CD14-positive monocyte (primary cell): ENCODE measurements around the gene RGS14. TPM values are rescaled to one million over a fixed set of nuclear protein-coding genes. Genes with fewer than 3 reads are reported as not detected.
A peak's percentile ranks its signal among the peaks of the same experiment; 100 is the strongest.

ENCODE experiments used
- DNase-seq, 3 donors: peaks; one replicate each; pipeline ENCODE4 v3.0.0-alpha.2; 2011 to 2022
- H2AFZ ChIP-seq: 2 replicates; pipeline ENCODE4 v1.6.0; 2012; ENCODE audit warnings: mild to moderate bottlenecking, low read depth, low read length, inconsistent platforms; ENCODE audit not compliant: insufficient read depth, poor library complexity, severe bottlenecking
- H3K27ac ChIP-seq, 2 donors: 1 replicate in 1 of 2; 2 replicates in 1 of 2; pipeline ENCODE4 v1.5.1; 2012 to 2013; ENCODE audit warnings: low read length in 2 of 2, control low read depth in 1 of 2, inconsistent platforms in 1 of 2, low read depth in 1 of 2, mild to moderate bottlenecking in 1 of 2
- H3K27me3 ChIP-seq, 2 donors: one replicate each; pipeline versions ENCODE4 v1.6.0 to v1.6.1; 2011 to 2013; ENCODE audit warnings: low read length in 2 of 2; ENCODE audit not compliant: control insufficient read depth in 2 of 2, insufficient read depth in 2 of 2
- H3K36me3 ChIP-seq, 2 donors: replicated peaks in 1 of 2; 1 replicate in 1 of 2; 2 replicates in 1 of 2; pipeline versions ENCODE4 v1.5.1 to v1.6.1; 2012 to 2013; ENCODE audit warnings: low read length in 2 of 2, control low read depth in 1 of 2, inconsistent platforms in 1 of 2, mild to moderate bottlenecking in 1 of 2; ENCODE audit not compliant: insufficient read depth in 2 of 2, control insufficient read depth in 1 of 2
- H3K4me1 ChIP-seq, 2 donors: 1 replicate in 1 of 2; 2 replicates in 1 of 2; pipeline versions ENCODE4 v1.5.1 to v1.6.1; 2012 to 2013; ENCODE audit warnings: low read length in 2 of 2, control low read depth in 1 of 2, inconsistent platforms in 1 of 2, mild to moderate bottlenecking in 1 of 2, moderate library complexity in 1 of 2; ENCODE audit not compliant: insufficient read depth in 2 of 2, control insufficient read depth in 1 of 2
- H3K4me2 ChIP-seq: replicated peaks from 2 replicates; pipeline ENCODE3; 2012; ENCODE audit warnings: low read length, moderate library complexity, mild to moderate bottlenecking; ENCODE audit not compliant: poor library complexity, severe bottlenecking; ENCODE audit errors: extremely low read depth
- H3K4me3 ChIP-seq, 3 experiments: fragments of 200-600 bp in 1 of 3; sonication (generic) in 1 of 3; replicated peaks in 1 of 3; 1 replicate in 2 of 3; 2 replicates in 1 of 3; pipeline ENCODE4 v1.5.1; 2011 to 2013; ENCODE audit warnings: low read length in 3 of 3, mild to moderate bottlenecking in 3 of 3, control low read depth in 2 of 3, low read depth in 2 of 3, inconsistent platforms in 1 of 3, moderate library complexity in 1 of 3
- H3K79me2 ChIP-seq: 2 replicates; pipeline ENCODE4 v1.6.0; 2012; ENCODE audit warnings: mild to moderate bottlenecking, control low read depth, inconsistent platforms, low read length, moderate library complexity; ENCODE audit not compliant: insufficient read depth
- H3K9ac ChIP-seq: 2 replicates; pipeline ENCODE4 v1.6.0; 2017; ENCODE audit warnings: low read length, mild to moderate bottlenecking; ENCODE audit not compliant: insufficient read depth, poor library complexity, severe bottlenecking
- H3K9me3 ChIP-seq, 2 donors: replicated peaks in 1 of 2; 1 replicate in 1 of 2; 2 replicates in 1 of 2; pipeline versions ENCODE4 v1.5.1 to v1.6.1; 2012 to 2013; ENCODE audit warnings: low read length in 2 of 2, control low read depth in 1 of 2; ENCODE audit not compliant: control insufficient read depth in 1 of 2, insufficient read depth in 1 of 2
- H4K20me1 ChIP-seq: 2 replicates; pipeline ENCODE4 v1.6.0; 2012; ENCODE audit warnings: mild to moderate bottlenecking, low read length, control low read depth, moderate library complexity; ENCODE audit not compliant: insufficient read depth
- H3K27ac Mint-ChIP-seq, 7 donors: one replicate each; pipeline ENCODE4 v1.8.0; 2020; ENCODE audit warnings: mild to moderate bottlenecking in 7 of 7, mixed read lengths in 7 of 7, moderate library complexity in 6 of 7, inconsistent platforms in 2 of 7
- H3K27me3 Mint-ChIP-seq, 3 donors: one replicate each; pipeline ENCODE4 v1.8.0; 2021 to 2022; ENCODE audit warnings: low read depth in 3 of 3, mild to moderate bottlenecking in 3 of 3, mixed read lengths in 3 of 3, moderate library complexity in 3 of 3, inconsistent platforms in 1 of 3
- H3K36me3 Mint-ChIP-seq, 2 donors: one replicate each; pipeline ENCODE4 v1.8.0; 2020; ENCODE audit warnings: mixed read lengths in 2 of 2, inconsistent platforms in 1 of 2, mild to moderate bottlenecking in 1 of 2
- H3K4me1 Mint-ChIP-seq: one replicate; pipeline ENCODE4 v1.8.0; 2020; ENCODE audit warnings: mild to moderate bottlenecking, mixed read lengths
- H3K4me3 Mint-ChIP-seq, 2 donors: one replicate each; pipeline ENCODE4 v1.8.0; 2020; ENCODE audit warnings: mild to moderate bottlenecking in 2 of 2, mixed read lengths in 2 of 2, moderate library complexity in 1 of 2
- H3K9me3 Mint-ChIP-seq, 7 donors: one replicate each; pipeline ENCODE4 v1.8.0; 2020 to 2022; ENCODE audit warnings: mixed read lengths in 7 of 7, mild to moderate bottlenecking in 6 of 7, moderate library complexity in 6 of 7, inconsistent platforms in 2 of 7
- WGBS: methylation state at CpG from one replicate; pipeline ENCODE4 v1.1.5; 2013; ENCODE audit warnings: missing lambda C conversion rate; ENCODE audit not compliant: insufficient coverage; 5-methylcytosine and 5-hydroxymethylcytosine counted together
- intact Hi-C, 2 donors: fragments of 100-400 bp; cut with micrococcal nuclease; formaldehyde crosslinking; loops; one replicate each; pipeline versions ENCODE4 v1.15.0 to v1.15.1; 2023
- polyA plus RNA-seq, 3 donors: library from polyadenylated mRNA; depleted of rRNA in 1 of 3; unstranded in 2 of 3; stranded (reverse) in 1 of 3; fragments of 300-500 nt in 2 of 3; fragments of >200 nt in 1 of 3; fragmentation: Illumina TruSeq in 2 of 3; gene quantifications; 1 replicate in 2 of 3; 2 replicates in 1 of 3; pipeline ENCODE4 v1.2.3, GENCODE V29; 2012 to 2021
- TF ChIP-seq, protein P1 (sequence below): fragments of 200-600 bp; IDR thresholded peaks from one replicate; pipeline ENCODE4 v1.8.0; 2022; ENCODE audit warnings: antibody characterized with exemption, mild to moderate bottlenecking

Gene RGS14
- polyA plus RNA-seq, 3 donors: 35.4 to 186 (median 43.5) TPM

DNA sequence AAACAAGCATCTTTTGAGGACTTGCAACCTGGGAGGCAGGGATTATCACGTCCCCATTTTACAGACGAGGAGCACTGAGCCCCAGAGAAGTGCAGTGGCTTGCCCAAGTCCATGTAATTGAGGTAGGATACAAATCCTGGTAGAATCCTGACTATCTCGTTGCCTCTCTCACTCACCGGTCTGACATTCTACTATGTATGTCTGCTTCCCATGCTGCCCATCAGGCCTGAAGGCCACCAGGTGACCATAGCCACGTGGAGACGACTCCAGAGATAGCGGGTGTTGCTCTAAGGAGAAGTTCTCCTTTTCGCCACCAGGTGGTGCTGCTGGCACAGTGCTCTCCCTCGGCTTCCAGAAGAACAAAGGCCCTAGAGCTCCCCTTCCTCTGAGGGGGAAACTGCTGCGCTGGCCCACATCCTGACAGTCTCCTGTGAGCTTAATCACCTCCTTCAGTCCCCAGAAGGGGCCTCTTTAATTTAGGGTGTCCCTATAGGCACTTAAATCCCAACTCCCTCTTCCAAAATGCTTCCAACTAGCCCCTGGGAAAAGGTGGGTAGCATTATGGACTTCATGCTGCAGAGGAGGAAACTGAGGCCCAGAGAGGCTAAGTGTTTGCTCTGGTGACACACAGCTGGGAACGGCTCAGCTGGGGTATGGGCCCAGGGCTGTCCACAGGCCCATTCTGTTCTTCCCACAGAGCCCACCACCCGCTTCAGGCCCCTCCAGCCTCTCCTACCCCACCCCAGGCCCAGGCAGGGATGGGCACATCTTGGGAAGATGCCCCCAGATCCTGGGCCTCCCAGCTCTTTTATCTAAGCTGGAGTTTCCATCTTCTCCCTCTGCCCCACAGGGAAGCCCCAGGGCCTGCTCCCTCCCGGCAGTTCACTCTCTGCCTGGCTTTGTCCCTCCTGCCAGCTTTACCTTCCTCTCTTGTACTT, 32.9 kb downstream of the RGS14 start:
- H3K36me3 Mint-ChIP-seq: no peaks in the 10 kb centered on the region
- intact Hi-C loops: loop anchor here (2.0 to 5.0 kb wide), 3 partner anchors 37 to 112 kb away; partner anchors contain the start of gene GRK6 (in 1 of the 2)
- TF ChIP-seq, protein P1, sequence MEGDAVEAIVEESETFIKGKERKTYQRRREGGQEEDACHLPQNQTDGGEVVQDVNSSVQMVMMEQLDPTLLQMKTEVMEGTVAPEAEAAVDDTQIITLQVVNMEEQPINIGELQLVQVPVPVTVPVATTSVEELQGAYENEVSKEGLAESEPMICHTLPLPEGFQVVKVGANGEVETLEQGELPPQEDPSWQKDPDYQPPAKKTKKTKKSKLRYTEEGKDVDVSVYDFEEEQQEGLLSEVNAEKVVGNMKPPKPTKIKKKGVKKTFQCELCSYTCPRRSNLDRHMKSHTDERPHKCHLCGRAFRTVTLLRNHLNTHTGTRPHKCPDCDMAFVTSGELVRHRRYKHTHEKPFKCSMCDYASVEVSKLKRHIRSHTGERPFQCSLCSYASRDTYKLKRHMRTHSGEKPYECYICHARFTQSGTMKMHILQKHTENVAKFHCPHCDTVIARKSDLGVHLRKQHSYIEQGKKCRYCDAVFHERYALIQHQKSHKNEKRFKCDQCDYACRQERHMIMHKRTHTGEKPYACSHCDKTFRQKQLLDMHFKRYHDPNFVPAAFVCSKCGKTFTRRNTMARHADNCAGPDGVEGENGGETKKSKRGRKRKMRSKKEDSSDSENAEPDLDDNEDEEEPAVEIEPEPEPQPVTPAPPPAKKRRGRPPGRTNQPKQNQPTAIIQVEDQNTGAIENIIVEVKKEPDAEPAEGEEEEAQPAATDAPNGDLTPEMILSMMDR: peak; percentile 99
- peaks cover 44 to 48% of the 10 kb centered on the region in 2 donors for H3K4me1 ChIP-seq
- peaks cover 3 to 10% (median 8%) of the 10 kb centered on the region in 3 donors for H3K27me3 Mint-ChIP-seq
- H3K4me3 Mint-ChIP-seq: peak overlapping the region; percentile 48 to 55
- no peaks in the 10 kb centered on the region for H3K27me3 ChIP-seq
- H3K4me3 ChIP-seq: peak overlapping the region in 1 of 3 experiments; percentile 48
- no peaks in the 10 kb centered on the region for H3K79me2 ChIP-seq
- H3K4me2 ChIP-seq: peak overlapping the region; percentile 58
- no peaks in the 10 kb centered on the region for H3K9me3 ChIP-seq
- H3K9ac ChIP-seq: no peak overlapping the region
- H2AFZ ChIP-seq: no peak overlapping the region
- H3K36me3 ChIP-seq: no peaks in the 10 kb centered on the region
- H3K27ac ChIP-seq: peak overlapping the region; percentile 55 to 85
- H3K4me1 Mint-ChIP-seq: peaks cover 52% of the 10 kb centered on the region
- H4K20me1 ChIP-seq: no peaks in the 10 kb centered on the region
- WGBS: 68% methylated on average over 4 of the region's 13 CpGs
- peak overlapping the region; percentile 73 to 97 (median 91) for H3K27ac Mint-ChIP-seq
- no peaks in the 10 kb centered on the region for H3K9me3 Mint-ChIP-seq
- peak; percentile 83 to 87 (median 83) for DNase-seq

- Mint-ChIP-seq H3K27ac (peak overlapping the region in 5 of 7 donors; percentile 15 to 80 (median 64)), H3K4me3 (no peak overlapping the region), H3K9me3 (no peaks in the 10 kb centered on the region), H3K4me1 (peaks cover 52% of the 10 kb centered on the region), H3K27me3 (peaks cover 2 to 7% (median 5%) of the 10 kb centered on the region in 3 donors), H3K36me3 (no peaks in the 10 kb centered on the region)
- Histone ChIP-seq H3K9me3 (no peaks in the 10 kb centered on the region), H3K79me2 (no peaks in the 10 kb centered on the region), H3K9ac (no peak overlapping the region), H3K4me2 (no peak overlapping the region), H3K36me3 (no peaks in the 10 kb centered on the region), H2AFZ (peak overlapping the region; percentile 4), H3K4me3 (no peak overlapping the region), H3K27ac (no peak overlapping the region), H3K4me1 (peaks cover 44 to 48% of the 10 kb centered on the region in 2 donors), H4K20me1 (no peaks in the 10 kb centered on the region), H3K27me3 (no peaks in the 10 kb centered on the region)
- 10% methylated on average over 2 of the region's 5 CpGs for WGBS
- no peak for DNase-seq
- intact Hi-C loops: loop anchor here (2.0 to 5.0 kb wide), 3 partner anchors 35 to 110 kb away; partner anchors contain the start of gene GRK6 (in 1 of the 2)
- TF ChIP-seq, protein P1: no peak
Measured at GRCh38 chr5:177392765-177393164, 35.0 kb downstream of the RGS14 start.
